Karpas-422 (cell line): ENCODE measurements around the gene SP2. TPM values are rescaled to one million over a fixed set of nuclear protein-coding genes. Genes with fewer than 3 reads are reported as not detected.

Experiments
- DNase-seq: peaks from one replicate; pipeline ENCODE4 v3.0.0-alpha.2; 2015
- H2AFZ ChIP-seq: fragments of 200-600 bp; sonication (generic); 2 replicates; pipeline ENCODE4 v1.6.1; 2014; ENCODE audit warnings: antibody characterized with exemption, low read length, mixed read lengths
- H3K27ac ChIP-seq: fragments of 200-600 bp; sonication (generic); 2 replicates; pipeline ENCODE4 v1.5.1; 2014; ENCODE audit warnings: mild to moderate bottlenecking, low read length, moderate library complexity
- H3K27me3 ChIP-seq: fragments of 200-600 bp; sonication (generic); 2 replicates; pipeline ENCODE4 v1.6.1; 2014; ENCODE audit warnings: low read length, mixed read lengths
- H3K36me3 ChIP-seq: fragments of 200-600 bp; sonication (generic); 2 replicates; pipeline ENCODE4 v1.6.1; 2014; ENCODE audit warnings: low read length, mixed read lengths; ENCODE audit not compliant: insufficient read depth
- H3K4me1 ChIP-seq: fragments of 200-600 bp; sonication (generic); 2 replicates; pipeline ENCODE4 v1.6.1; 2014; ENCODE audit warnings: mild to moderate bottlenecking, low read length, mixed read lengths
- H3K4me2 ChIP-seq: fragments of 200-600 bp; sonication (generic); 2 replicates; pipeline ENCODE4 v1.6.1; 2014; ENCODE audit warnings: low read length, low read depth, mild to moderate bottlenecking; ENCODE audit not compliant: poor library complexity, severe bottlenecking
- H3K4me3 ChIP-seq: fragments of 200-600 bp; sonication (generic); 2 replicates; pipeline ENCODE4 v1.5.1; 2014; ENCODE audit warnings: mild to moderate bottlenecking, antibody characterized with exemption, low read length, mixed read lengths
- H3K79me2 ChIP-seq: fragments of 200-600 bp; sonication (generic); 2 replicates; pipeline ENCODE4 v1.6.1; 2014; ENCODE audit warnings: mild to moderate bottlenecking, low read length, mixed read lengths
- H3K9ac ChIP-seq: fragments of 200-600 bp; sonication (generic); 2 replicates; pipeline ENCODE4 v1.6.0; 2014; ENCODE audit warnings: low read length
- H3K9me2 ChIP-seq: fragments of 200-600 bp; sonication (generic), shearing (Covaris generic); replicated peaks from 2 replicates; pipeline ENCODE4 v1.6.0; 2014; ENCODE audit warnings: mild to moderate bottlenecking, low read length, moderate library complexity; ENCODE audit not compliant: insufficient read depth
- H3K9me3 ChIP-seq: fragments of 300-700, 200-600 bp; sonication (generic); 2 replicates; pipeline ENCODE4 v1.6.1; 2014; ENCODE audit warnings: low read length, mixed read lengths
- H4K20me1 ChIP-seq: fragments of 200-600 bp; sonication (generic); 2 replicates; pipeline ENCODE4 v1.6.1; 2014; ENCODE audit warnings: mild to moderate bottlenecking, antibody characterized with exemption, low read length, low read depth; ENCODE audit not compliant: insufficient read depth
- total RNA-seq: library from RNA; depleted of rRNA; stranded (reverse); fragments of >200 nt; shearing (Covaris generic); gene quantifications from 2 replicates; pipeline ENCODE4 v1.2.3, GENCODE V29; 2014; ENCODE audit warnings: low replicate concordance; rRNA removed

SP2 gene
- total RNA-seq, result 3.6 and 4.4 TPM in 2 replicates

DNA sequence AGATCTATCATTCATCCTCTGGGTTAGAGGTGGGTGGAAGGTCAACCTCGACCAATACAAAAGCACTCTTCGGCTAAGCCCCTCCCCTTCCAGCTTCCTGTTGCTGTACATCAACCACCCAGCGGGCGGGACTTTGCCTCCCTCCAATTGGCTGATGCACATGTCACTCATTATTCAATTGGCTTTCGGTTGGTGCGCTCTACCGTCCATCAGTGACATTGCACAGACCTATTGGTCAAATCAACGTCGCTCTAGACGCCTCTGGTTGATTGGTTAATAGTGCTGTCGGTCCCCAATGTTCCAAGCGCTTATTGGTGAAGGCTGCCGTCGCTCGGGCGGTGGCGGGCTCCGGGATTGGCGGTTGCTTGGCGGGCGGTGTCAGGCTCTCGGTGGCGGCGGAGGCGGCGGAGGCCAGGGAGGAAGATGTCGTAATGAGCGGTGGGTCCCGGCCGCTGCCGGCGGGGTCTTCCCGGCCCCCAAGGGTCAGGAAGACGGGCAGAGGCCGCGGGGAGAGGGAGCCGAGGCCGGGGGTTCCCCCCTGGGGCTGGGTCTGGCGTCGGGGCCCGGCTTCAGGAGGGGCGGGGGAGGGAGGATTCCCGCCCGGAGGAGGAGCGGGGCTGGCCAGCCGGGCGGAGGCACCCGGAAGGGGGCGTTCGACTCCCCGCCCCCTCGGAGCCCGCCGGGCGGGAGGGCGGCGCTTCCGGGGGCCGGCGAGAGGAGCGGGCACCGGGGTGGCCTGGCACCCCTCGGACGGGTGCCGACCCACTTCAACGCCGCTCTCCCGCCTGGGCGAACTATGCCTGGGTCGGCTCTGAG, at the start of gene SP2:
Gene SP2, plus strand, starts transcription at position 381 of the 816 bp plus-strand sequence. Its CDS starts 51 bp downstream, at position 432.
- peak within 1 kb of the TSS; percentile 10; the same call in 1 of the 2 replicates for H2AFZ ChIP-seq
- no peaks in the 10 kb centered on the region for H3K27me3 ChIP-seq
- H3K27ac ChIP-seq, result peak within 1 kb of the TSS; percentile 75
- H3K4me2 ChIP-seq, result peak within 1 kb of the TSS; percentile 79
- H3K79me2 ChIP-seq, result peaks cover 48% of the 10 kb centered on the region
- H3K9me2 ChIP-seq, result no peaks in the 10 kb centered on the region
- no peaks in the 10 kb centered on the region for H4K20me1 ChIP-seq
- H3K9ac ChIP-seq, result peak within 1 kb of the TSS; percentile 97
- peaks cover 40% of the 10 kb centered on the region for H3K4me1 ChIP-seq
- H3K36me3 ChIP-seq, result peaks cover 15% of the 10 kb centered on the region; the same call in 1 of the 2 replicates
- peak; percentile 100 for DNase-seq
- H3K9me3 ChIP-seq, result no peaks in the 10 kb centered on the region
- H3K4me3 ChIP-seq, result peak within 1 kb of the TSS; percentile 91

DNA sequence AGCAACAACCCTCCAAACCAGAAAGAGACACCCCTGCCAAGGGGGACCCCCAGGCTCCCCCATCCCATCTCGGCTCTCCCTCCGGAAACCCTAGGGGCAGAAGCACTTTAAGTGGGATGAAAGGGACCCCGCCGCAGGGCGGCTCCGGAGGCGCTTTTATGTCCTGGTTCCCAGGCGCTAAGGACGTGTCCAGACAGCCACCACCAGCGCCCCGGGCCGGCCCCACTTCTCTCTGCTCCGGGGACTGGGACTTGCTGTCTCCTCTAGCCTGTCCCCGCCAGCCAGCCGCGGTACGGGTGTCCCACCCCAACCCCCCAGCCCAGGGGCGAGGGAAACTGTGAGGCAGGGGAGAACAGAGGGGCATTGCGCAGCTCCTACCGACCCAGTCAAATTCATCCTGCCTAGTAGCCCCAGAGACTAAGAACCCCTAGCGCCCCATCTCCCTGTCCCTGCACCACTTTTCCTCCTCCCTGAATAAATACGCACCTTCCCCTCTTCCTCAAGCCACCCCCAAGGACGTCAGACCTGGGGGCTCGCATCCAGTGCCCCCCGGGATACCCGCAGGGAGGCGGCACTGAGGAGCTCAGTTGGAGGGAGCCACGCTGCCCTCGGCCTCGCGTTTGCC, 49.2 kb upstream of the SP2 start:
- Histone ChIP-seq H3K9me3 (no peaks in the 10 kb centered on the region), H3K9ac (no peak overlapping the region), H2AFZ (no peak overlapping the region), H3K27ac (no peak overlapping the region), H3K4me2 (no peak overlapping the region), H3K4me1 (peaks cover 11% of the 10 kb centered on the region), H3K9me2 (no peaks in the 10 kb centered on the region), H3K27me3 (no peaks in the 10 kb centered on the region), H4K20me1 (peaks cover 4% of the 10 kb centered on the region; the same call in 1 of the 2 replicates), H3K4me3 (no peak overlapping the region), H3K36me3 (no peaks in the 10 kb centered on the region), H3K79me2 (no peaks in the 10 kb centered on the region)
- DNase-seq, result no peak

- Histone ChIP-seq H3K4me1 (peaks cover 8% of the 10 kb centered on the region), H3K4me3 (no peak overlapping the region), H3K27ac (no peak overlapping the region), H3K36me3 (no peaks in the 10 kb centered on the region), H3K9ac (no peak overlapping the region), H4K20me1 (peaks cover 4% of the 10 kb centered on the region; the same call in 1 of the 2 replicates), H3K4me2 (no peak overlapping the region), H3K79me2 (no peaks in the 10 kb centered on the region), H3K9me2 (no peaks in the 10 kb centered on the region), H3K9me3 (no peaks in the 10 kb centered on the region), H3K27me3 (no peaks in the 10 kb centered on the region), H2AFZ (no peak overlapping the region)
- DNase-seq, result no peak
Measured at GRCh38 chr17:47847341-47848197, 48.5 kb upstream of the SP2 start.

GRCh38 chr17:47848198-47848513, 47.9 kb upstream of the SP2 start:
- no peak overlapping the region for H3K4me3 ChIP-seq
- no peak for DNase-seq

DNA sequence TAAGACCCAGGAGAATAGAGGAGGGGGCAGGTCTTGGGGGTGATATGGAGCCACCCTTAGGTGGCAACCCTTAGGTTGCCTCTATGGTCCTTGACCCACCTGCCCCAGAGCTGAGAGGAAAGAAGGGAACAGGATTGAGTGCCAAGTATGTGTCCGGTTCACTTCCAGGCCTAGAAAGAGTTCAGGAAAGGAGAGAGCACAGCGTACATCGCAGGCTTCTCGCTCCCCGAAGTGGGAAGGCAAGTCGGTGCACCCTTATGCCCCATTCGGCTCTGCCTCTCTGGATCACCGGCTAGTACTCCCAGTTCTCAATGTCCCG, 45.7 kb upstream of the SP2 start:
- no peaks in the 10 kb centered on the region for H3K79me2 ChIP-seq

More at GRCh38 chr17:47848198-47848513, 47.9 kb upstream of the SP2 start:
- H4K20me1 ChIP-seq, result peaks cover 4% of the 10 kb centered on the region; the same call in 1 of the 2 replicates
- no peak overlapping the region for H3K4me2 ChIP-seq
- no peak overlapping the region for H3K9ac ChIP-seq
- H3K4me1 ChIP-seq, result peaks cover 5% of the 10 kb centered on the region; the same call in 1 of the 2 replicates
- H3K36me3 ChIP-seq, result no peaks in the 10 kb centered on the region
- no peak overlapping the region for H2AFZ ChIP-seq
- H3K27me3 ChIP-seq, result no peaks in the 10 kb centered on the region
- no peaks in the 10 kb centered on the region for H3K9me2 ChIP-seq
- H3K79me2 ChIP-seq, result no peaks in the 10 kb centered on the region
- H3K27ac ChIP-seq, result no peak overlapping the region
- no peaks in the 10 kb centered on the region for H3K9me3 ChIP-seq

DNA sequence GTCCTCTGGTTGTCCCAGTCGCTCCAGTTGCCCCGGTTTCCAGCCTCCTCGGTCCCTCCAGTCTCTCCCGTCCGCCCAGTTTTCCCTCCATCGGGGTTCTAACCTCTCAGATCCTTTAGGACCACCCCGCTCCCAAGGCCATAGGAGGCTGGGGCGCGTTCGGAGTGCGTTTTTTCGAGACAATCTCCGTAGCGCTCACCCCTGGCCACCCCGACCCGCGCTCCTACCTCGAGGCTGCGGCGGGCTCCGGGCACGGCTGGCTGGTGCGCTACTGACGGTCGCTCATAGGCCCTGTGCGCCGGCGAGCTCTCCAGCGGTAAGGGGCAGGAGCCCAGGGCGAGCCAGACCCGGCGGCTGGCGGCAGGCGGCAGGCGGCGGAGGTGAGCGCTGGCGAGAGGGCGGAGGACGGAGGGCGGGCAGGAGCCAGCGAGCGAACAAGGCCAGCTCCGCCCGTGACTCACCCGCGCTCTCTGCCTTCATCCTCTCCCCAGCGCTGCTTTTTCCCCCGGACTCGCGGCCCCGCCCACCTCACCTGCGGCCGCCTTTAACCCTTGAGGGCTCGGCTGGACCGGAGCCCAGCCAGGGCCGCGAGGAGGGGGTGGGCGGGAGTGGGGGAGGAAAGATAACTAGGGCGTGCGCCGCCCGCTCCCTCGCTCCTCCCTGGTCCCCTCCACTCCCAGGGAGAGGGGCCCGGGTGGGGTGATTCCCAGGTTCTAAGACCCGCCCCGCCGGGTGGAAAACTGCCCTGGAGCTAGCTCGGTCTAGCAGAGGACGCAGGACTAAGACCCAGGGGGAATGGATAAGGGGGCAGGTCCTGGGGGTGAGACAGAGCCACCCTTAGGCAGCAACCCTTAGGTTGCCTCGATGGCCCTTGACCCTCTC, 45.1 kb upstream of the SP2 start, which contains the start of gene SP6:
Gene SP6, minus strand, starts transcription at position 472 of the 882 bp plus-strand sequence. CDS start 2,734 bp downstream, outside the sequence.
- H3K4me3 ChIP-seq, result no peak within 1 kb of the TSS
- peaks cover 4% of the 10 kb centered on the region; the same call in 1 of the 2 replicates for H4K20me1 ChIP-seq
- no peaks in the 10 kb centered on the region for H3K9me2 ChIP-seq
- H3K4me1 ChIP-seq, result peaks cover 5% of the 10 kb centered on the region; the same call in 1 of the 2 replicates
- peak within 1 kb of the TSS; percentile 40 for H3K4me2 ChIP-seq
- H3K27me3 ChIP-seq, result no peaks in the 10 kb centered on the region
- H3K9me3 ChIP-seq, result no peaks in the 10 kb centered on the region
- H3K9ac ChIP-seq, result no peak within 1 kb of the TSS
- H3K36me3 ChIP-seq, result no peaks in the 10 kb centered on the region
- H3K27ac ChIP-seq, result no peak within 1 kb of the TSS
- no peak within 1 kb of the TSS for H2AFZ ChIP-seq
- no peaks in the 10 kb centered on the region for H3K79me2 ChIP-seq
- peak; percentile 76 for DNase-seq

More for the DNA sequence above, 45.7 kb upstream of the SP2 start:
- Histone ChIP-seq H3K27me3 (no peaks in the 10 kb centered on the region), H3K27ac (no peak overlapping the region), H4K20me1 (peaks cover 4% of the 10 kb centered on the region; the same call in 1 of the 2 replicates), H3K4me3 (no peak overlapping the region), H3K9me3 (no peaks in the 10 kb centered on the region), H3K4me1 (peaks cover 5% of the 10 kb centered on the region; the same call in 1 of the 2 replicates), H3K36me3 (no peaks in the 10 kb centered on the region), H3K9ac (no peak overlapping the region), H3K9me2 (no peaks in the 10 kb centered on the region), H2AFZ (no peak overlapping the region), H3K4me2 (no peak overlapping the region)
- no peak for DNase-seq

GRCh38 chr17:47851764-47852112, 44.3 kb upstream of the SP2 start:
- H3K27me3 ChIP-seq, result no peaks in the 10 kb centered on the region
- H3K9ac ChIP-seq, result no peak overlapping the region
- no peak overlapping the region for H2AFZ ChIP-seq
- no peaks in the 10 kb centered on the region for H3K36me3 ChIP-seq
- DNase-seq, result no peak
- no peaks in the 10 kb centered on the region for H3K9me3 ChIP-seq
- H3K79me2 ChIP-seq, result no peaks in the 10 kb centered on the region
- H3K4me3 ChIP-seq, result no peak overlapping the region
- H4K20me1 ChIP-seq, result peaks cover 4% of the 10 kb centered on the region; the same call in 1 of the 2 replicates
- peaks cover 5% of the 10 kb centered on the region; the same call in 1 of the 2 replicates for H3K4me1 ChIP-seq
- no peak overlapping the region for H3K4me2 ChIP-seq
- H3K27ac ChIP-seq, result no peak overlapping the region
- H3K9me2 ChIP-seq, result no peaks in the 10 kb centered on the region
